Measurements from ENCODE around the gene SPATA6.

Gene SPATA6

DNA sequence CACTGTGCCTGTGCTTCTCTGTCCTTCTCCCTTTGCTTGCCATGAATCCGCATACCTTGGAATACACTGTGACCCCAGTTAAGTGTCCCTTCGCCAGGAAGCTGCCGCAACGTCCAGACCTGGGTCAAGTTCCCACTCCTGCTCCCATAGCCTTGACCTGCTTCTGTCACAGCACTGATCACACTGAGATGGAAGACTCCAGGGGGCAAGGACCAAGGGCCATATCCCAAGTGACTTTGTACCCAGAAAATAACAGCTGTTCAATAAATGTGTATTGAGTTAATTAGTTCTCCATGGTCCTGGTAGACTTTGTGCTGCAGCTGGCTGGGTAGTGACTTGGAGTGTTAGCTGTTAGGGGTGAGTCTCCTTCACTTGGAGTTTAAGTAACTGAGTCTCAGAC, 223.6 kb downstream of the SPATA6 start:
- DNase-seq: no peak

DNA sequence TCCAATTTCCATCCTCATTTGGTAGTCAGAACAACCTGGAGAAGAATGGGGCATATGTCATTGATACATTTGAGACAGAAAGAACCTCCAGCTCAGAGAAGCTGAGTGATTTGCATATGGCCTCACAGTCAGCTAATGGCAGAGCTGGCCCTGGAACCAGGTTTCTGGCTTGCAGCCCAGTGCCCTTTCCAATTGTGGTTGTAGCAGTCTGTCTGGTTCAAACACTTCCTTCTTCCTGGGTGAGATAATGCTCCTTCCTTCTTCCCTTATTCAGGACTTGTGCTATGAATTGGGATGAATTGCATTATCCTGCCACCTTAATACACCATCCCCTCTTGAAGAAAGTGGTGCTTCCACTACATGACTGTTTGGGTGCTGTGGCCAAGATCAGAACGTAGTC, 225.3 kb downstream of the SPATA6 start:
- no peak for DNase-seq

All from T-helper 1 cell (primary cell).